ENCODE data around the gene ZNF79. TPM values are rescaled to one million over a fixed set of nuclear protein-coding genes. Genes with fewer than 3 reads are reported as not detected.
"Not testable (repeated sequence)": the region's sequence is repeated elsewhere in the genome, so short reads cannot be mapped to it uniquely, and the experiment has no call there.

The ZNF79 gene
- total RNA-seq, 1 donor, result 9.7 TPM

- H3K27me3 ChIP-seq (ENCODE audit: insufficient read depth, low read length), result no peaks in the 10 kb centered on the region
- H3K9me3 ChIP-seq (ENCODE audit: low read depth, low read length), result no peaks in the 10 kb centered on the region
- peaks cover 58% of the 10 kb centered on the region for H3K4me1 ChIP-seq (ENCODE audit: insufficient read depth, low read length)
Measured at GRCh38 chr9:127451608-127451857, 27.4 kb downstream of the ZNF79 start.

DNA sequence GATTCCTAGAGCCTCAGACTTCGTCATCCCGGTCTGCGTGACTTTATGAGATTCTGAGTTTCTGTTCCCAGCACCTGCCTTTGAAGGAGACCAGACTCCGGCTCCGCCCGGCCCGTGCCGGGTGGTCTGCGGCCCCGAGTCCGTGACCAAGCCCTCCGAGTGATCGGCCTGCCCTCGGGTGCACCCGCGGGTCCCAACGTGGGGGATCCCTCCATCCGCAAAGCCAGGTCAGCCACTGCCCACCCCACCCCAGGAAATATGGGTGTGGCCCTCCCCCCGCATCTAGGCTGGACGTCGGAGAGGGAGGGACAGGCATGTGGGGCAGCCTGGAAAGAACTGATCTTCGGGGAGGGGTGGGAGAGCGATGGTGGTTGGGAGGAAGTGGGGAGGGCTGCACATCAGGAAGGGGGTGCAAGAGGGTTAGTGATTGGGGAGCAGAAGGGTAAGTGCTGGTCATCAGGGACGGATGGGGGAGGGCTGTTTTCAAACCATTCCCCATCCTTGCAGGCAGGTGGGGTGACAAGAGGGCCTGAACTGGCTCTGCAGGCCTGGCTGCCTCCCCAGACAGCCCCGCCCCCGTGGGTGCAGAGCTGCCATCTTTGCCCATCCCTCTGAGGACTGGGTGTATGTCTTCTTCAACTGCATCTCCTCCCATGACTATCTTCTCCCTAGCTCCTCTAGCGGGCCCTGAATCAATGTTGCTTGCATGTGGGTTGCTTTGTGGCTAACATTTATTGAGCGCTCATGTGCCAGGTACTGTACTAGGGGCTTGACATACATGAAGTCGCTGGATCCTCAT is 27.9 kb downstream of the ZNF79 start:
- peak overlapping the region; percentile 95 for H3K4me3 ChIP-seq (ENCODE audit: low read length)
- peaks cover 58% of the 10 kb centered on the region for H3K4me1 ChIP-seq (ENCODE audit: insufficient read depth, low read length)
- H3K27me3 ChIP-seq (ENCODE audit: insufficient read depth, low read length), result no peaks in the 10 kb centered on the region
- no peaks in the 10 kb centered on the region for H3K9me3 ChIP-seq (ENCODE audit: low read depth, low read length)

More at GRCh38 chr9:127451608-127451857, 27.4 kb downstream of the ZNF79 start:
- H3K4me3 ChIP-seq (ENCODE audit: low read length), result peak overlapping the region; percentile 95

DNA sequence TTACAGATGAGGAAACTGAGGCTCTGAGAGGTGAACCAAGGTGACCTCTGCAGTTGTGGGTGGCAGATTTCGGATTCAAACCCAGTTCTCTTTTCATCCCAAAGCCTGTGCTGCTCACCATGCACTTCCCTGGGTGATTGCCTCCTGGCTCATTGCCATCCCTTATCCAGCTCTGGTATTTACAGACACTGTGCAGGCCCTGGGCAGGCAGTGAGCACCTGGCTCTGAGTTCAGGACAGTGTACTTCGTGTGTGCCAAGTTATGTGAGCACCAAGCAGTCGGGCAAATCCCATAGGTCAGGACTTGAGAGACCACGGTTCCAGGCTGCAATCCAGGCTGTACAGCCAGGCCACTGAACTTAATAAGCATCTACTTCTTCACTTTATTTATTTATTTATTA is 28.5 kb downstream of the ZNF79 start:
- Histone ChIP-seq H3K4me1 (ENCODE audit: insufficient read depth, low read length) (peaks cover 58% of the 10 kb centered on the region), H3K27me3 (ENCODE audit: insufficient read depth, low read length) (no peaks in the 10 kb centered on the region), H3K9me3 (ENCODE audit: low read depth, low read length) (no peaks in the 10 kb centered on the region), H3K4me3 (ENCODE audit: low read length) (no peak overlapping the region)

DNA sequence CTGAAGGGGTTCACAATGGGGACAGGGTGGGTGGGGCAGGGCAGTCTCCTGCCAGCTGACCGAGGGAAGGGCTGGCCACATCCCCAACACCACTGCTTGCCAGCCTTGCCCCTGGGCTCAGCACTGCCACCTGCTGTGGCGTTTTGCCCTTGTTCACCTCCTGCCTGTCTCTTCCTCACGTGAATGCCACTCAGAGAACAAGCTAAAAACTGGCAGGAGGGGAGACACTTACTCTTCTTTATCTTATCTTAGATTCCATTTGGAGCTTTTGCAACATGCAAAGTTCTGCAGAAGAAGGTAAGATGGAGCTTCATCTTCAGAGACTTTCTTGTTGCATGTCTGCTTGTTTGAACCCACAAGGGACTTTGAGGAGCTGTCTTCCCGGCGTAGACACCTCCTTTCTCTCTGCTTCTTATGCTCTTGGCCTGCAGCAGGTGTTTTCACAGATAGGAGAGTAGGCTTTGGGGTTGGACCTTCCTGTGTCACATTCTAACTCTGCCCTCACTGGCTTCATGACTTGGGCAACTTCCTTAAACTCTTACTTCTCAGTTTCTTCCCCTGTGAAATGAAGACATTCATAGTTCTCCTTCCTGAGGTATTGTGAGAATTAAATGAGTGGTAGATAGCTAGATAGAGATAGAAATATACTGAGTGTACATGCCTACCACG is 31.3 kb downstream of the ZNF79 start:
- H3K4me3 ChIP-seq (ENCODE audit: low read length), result no peak overlapping the region
- no peaks in the 10 kb centered on the region for H3K9me3 ChIP-seq (ENCODE audit: low read depth, low read length)
- H3K4me1 ChIP-seq (ENCODE audit: insufficient read depth, low read length), result peaks cover 32% of the 10 kb centered on the region
- no peaks in the 10 kb centered on the region for H3K27me3 ChIP-seq (ENCODE audit: insufficient read depth, low read length)

DNA sequence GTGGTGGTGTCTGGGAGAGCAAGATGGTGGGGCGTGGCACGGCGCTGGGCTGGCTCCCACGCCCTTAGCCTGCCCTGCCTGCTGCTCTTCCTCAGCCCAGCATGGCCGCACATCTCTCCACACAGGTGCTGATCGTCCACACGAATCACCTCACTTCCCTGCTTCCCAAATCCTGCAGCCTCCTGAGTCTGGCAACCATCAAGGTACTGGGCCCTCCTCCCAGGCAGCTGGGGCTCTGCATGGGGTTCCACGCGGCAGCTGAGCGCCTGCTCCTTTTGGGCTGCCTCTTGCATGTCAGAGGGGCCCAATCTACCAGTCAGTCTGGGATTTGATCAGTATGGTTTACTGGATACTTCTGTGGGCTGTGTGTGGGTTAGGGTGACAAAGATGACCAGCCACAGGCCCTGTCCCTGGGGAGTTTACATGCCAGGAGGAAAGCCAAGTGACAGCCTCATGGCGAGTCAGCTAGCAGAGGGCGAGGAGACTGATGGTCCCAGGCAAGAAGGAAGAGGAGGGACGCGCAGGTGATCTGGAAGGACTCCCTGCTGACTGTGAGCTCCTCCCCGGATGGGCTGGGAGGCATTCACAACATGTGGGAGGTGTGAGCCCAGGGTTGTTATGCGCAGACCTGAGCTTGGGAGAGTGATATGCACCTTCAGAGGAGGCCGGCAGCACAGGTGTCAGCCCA is 33.2 kb downstream of the ZNF79 start:
- Histone ChIP-seq H3K4me3 (ENCODE audit: low read length) (no peak overlapping the region), H3K27me3 (ENCODE audit: insufficient read depth, low read length) (no peaks in the 10 kb centered on the region), H3K4me1 (ENCODE audit: insufficient read depth, low read length) (peaks cover 26% of the 10 kb centered on the region), H3K9me3 (ENCODE audit: low read depth, low read length) (no peaks in the 10 kb centered on the region)

DNA sequence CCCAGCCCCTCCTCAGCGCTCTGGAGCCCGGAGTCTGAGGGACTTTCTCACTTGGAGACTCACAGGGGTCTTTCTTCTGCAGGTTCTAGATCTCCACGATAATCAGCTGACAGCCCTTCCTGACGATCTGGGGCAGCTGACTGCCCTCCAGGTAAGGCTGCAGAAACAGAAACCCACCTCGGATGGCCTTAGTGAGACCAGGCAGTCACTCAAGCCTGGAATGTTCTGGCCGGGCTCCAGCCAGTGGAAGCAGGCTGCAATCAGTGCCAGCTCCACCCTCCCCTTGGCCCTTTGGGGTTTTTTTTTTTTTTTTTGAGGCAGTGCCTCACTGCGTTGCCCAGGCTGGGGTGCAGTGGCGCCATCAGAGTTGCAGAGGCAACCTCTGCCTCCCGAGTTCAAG is 34.7 kb downstream of the ZNF79 start:
- Histone ChIP-seq H3K4me3 (ENCODE audit: low read length) (no peak overlapping the region), H3K27me3 (ENCODE audit: insufficient read depth, low read length) (no peaks in the 10 kb centered on the region), H3K4me1 (ENCODE audit: insufficient read depth, low read length) (peaks cover 21% of the 10 kb centered on the region), H3K9me3 (ENCODE audit: low read depth, low read length) (no peaks in the 10 kb centered on the region)

- H3K9me3 ChIP-seq (ENCODE audit: low read depth, low read length), result no peaks in the 10 kb centered on the region
- H3K4me3 ChIP-seq (ENCODE audit: low read length), result no peak overlapping the region
- H3K27me3 ChIP-seq (ENCODE audit: insufficient read depth, low read length), result no peaks in the 10 kb centered on the region
- H3K4me1 ChIP-seq (ENCODE audit: insufficient read depth, low read length), result no peaks in the 10 kb centered on the region
Measured at GRCh38 chr9:127463382-127463781, 39.2 kb downstream of the ZNF79 start.

DNA sequence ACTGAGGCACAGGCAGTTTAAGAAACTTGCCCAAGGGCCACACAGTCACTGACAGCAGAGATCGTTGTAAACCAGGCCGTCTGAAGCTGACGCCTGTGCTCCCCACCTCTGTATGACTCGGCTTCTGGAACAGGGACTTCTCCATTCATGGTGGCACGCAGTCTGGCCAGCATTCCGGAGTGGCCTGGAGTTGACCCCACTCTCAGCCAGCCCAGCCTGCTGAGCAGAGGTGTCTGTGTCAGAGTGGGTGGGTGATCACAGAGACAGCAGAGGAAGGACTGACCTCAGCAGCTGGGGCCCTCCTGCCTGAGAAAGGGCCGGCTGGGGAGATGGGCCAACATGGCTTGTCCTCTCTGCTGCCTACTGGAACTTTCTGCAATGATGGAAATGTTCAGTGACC is 39.7 kb downstream of the ZNF79 start:
- no peaks in the 10 kb centered on the region for H3K9me3 ChIP-seq (ENCODE audit: low read depth, low read length)
- no peaks in the 10 kb centered on the region for H3K4me1 ChIP-seq (ENCODE audit: insufficient read depth, low read length)
- no peaks in the 10 kb centered on the region for H3K27me3 ChIP-seq (ENCODE audit: insufficient read depth, low read length)
- no peak overlapping the region for H3K4me3 ChIP-seq (ENCODE audit: low read length)

- not testable (repeated sequence) for H3K4me3 ChIP-seq (ENCODE audit: low read length); H3K4me1 ChIP-seq (ENCODE audit: insufficient read depth, low read length); H3K27me3 ChIP-seq (ENCODE audit: insufficient read depth, low read length); H3K9me3 ChIP-seq (ENCODE audit: low read depth, low read length)
Measured at GRCh38 chr9:127466407-127466917, 42.3 kb downstream of the ZNF79 start.

DNA sequence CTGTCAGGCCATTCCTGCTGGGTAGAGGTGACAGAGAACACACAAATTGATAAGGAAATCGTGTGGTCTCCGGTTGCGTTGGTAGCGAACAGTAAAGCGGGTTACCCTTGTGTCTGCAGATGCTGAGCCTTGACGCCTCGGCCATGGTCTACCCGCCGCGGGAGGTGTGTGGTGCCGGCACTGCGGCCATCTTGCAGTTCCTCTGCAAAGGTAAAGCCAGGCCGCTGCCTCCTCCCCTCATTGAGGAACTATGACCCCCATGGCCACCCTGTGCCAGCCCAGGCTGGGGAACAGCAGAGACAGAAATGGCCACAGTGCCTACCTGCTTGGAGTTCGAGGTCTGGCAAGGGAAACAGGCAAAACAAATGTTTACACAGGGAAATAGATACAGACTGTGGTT is 43.4 kb downstream of the ZNF79 start:
- Histone ChIP-seq H3K27me3 (ENCODE audit: insufficient read depth, low read length) (no peaks in the 10 kb centered on the region), H3K9me3 (ENCODE audit: low read depth, low read length) (no peaks in the 10 kb centered on the region), H3K4me3 (ENCODE audit: low read length) (no peak overlapping the region), H3K4me1 (ENCODE audit: insufficient read depth, low read length) (no peaks in the 10 kb centered on the region)

DNA sequence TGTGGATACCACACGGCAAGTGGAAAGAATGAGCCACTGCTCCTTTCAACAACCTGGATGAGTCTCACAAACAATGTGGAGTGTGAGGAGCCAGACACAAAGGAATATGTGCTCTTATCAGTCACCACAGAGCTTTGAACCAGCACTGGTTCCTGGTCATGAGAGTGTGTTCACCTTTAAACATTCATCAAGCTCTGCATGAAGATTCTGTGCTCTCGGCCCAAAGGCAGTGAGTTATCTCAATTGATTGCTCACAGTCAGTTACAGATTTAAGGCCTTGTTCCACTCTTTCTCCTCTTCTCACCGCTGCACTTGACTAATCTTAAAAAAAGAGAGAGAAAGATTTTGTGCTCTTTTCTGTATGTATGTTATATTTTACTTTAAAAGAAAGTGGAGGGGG is 46.5 kb downstream of the ZNF79 start:
- Histone ChIP-seq H3K9me3 (ENCODE audit: low read depth, low read length) (no peaks in the 10 kb centered on the region), H3K4me1 (ENCODE audit: insufficient read depth, low read length) (no peaks in the 10 kb centered on the region), H3K4me3 (ENCODE audit: low read length) (no peak overlapping the region), H3K27me3 (ENCODE audit: insufficient read depth, low read length) (no peaks in the 10 kb centered on the region)

- no peaks in the 10 kb centered on the region for H3K9me3 ChIP-seq (ENCODE audit: low read depth, low read length)
- no peaks in the 10 kb centered on the region for H3K4me1 ChIP-seq (ENCODE audit: insufficient read depth, low read length)
- H3K27me3 ChIP-seq (ENCODE audit: insufficient read depth, low read length), result no peaks in the 10 kb centered on the region
- no peak overlapping the region for H3K4me3 ChIP-seq (ENCODE audit: low read length)
Measured at GRCh38 chr9:127473501-127473900, 49.3 kb downstream of the ZNF79 start.

DNA sequence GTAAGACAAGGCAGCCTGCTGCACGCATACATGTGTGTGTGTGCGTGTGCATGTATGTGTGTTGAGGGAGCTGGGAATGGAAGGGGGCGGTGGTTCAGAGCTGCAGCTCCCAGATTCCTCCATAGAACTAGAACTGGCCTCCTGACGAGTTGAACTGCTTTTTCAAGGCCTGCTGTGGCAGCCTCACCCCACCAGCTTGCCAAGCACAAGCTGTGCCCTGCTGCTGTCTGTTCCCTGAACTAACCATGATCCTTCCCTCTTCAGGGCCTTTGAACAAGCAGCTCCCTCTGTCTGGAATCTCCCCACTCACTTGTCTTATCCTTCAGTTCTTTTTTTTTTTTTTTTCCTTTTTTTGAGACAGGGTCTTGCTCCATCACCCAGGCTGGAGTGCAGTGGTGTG is 49.8 kb downstream of the ZNF79 start:
- no peaks in the 10 kb centered on the region for H3K9me3 ChIP-seq (ENCODE audit: low read depth, low read length)
- H3K4me1 ChIP-seq (ENCODE audit: insufficient read depth, low read length), result no peaks in the 10 kb centered on the region
- H3K4me3 ChIP-seq (ENCODE audit: low read length), result no peak overlapping the region
- no peaks in the 10 kb centered on the region for H3K27me3 ChIP-seq (ENCODE audit: insufficient read depth, low read length)

DNA sequence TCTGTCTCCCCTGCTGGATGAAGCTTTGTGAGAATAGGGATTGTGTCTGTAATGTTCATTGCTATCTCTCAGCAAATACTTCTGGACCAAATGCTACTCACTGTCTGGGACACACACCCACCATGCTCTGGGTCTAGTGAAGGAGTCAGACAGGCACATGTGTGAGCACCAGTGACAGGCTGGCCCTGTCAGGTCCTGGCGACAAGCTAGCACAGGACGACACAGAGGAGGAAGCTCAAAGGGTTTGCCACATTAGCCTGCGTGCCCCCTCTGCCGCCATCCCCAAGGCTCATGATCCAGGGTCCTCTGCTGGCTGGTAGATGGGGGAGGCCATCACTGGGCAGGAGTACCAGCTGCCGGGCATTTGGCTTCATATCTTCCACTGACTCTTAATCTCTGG is 50.4 kb downstream of the ZNF79 start:
- Histone ChIP-seq H3K9me3 (ENCODE audit: low read depth, low read length) (no peaks in the 10 kb centered on the region), H3K4me1 (ENCODE audit: insufficient read depth, low read length) (no peaks in the 10 kb centered on the region), H3K4me3 (ENCODE audit: low read length) (no peak overlapping the region), H3K27me3 (ENCODE audit: insufficient read depth, low read length) (no peaks in the 10 kb centered on the region)

GRCh38 chr9:127479507-127480081 is 55.4 kb downstream of the ZNF79 start:
- Histone ChIP-seq H3K27me3 (ENCODE audit: insufficient read depth, low read length) (no peaks in the 10 kb centered on the region), H3K4me3 (ENCODE audit: low read length) (no peak overlapping the region), H3K4me1 (ENCODE audit: insufficient read depth, low read length) (no peaks in the 10 kb centered on the region), H3K9me3 (ENCODE audit: low read depth, low read length) (no peaks in the 10 kb centered on the region)
